Glutamatergic neuron (in vitro differentiated cells): Measurements from ENCODE around the gene AMER3. TPM values are rescaled to one million over a fixed set of nuclear protein-coding genes. Genes with fewer than 3 reads are reported as not detected.
A peak's percentile ranks its signal among the peaks of the same experiment; 100 is the strongest.

Experiments used
- DNase-seq: peaks from one replicate; pipeline ENCODE4 v3.0.0; 2022
- H3K27ac Mint-ChIP-seq: one replicate; pipeline ENCODE4 v1.8.0; 2020; ENCODE audit warnings: mild to moderate bottlenecking, mixed read lengths, inconsistent platforms; ENCODE audit not compliant: unreplicated experiment
- H3K27me3 Mint-ChIP-seq: one replicate; pipeline ENCODE4 v1.8.0; 2020; ENCODE audit warnings: mild to moderate bottlenecking, moderate library complexity, mixed read lengths, inconsistent platforms; ENCODE audit not compliant: unreplicated experiment
- H3K36me3 Mint-ChIP-seq: one replicate; pipeline ENCODE4 v1.8.0; 2020; ENCODE audit warnings: mild to moderate bottlenecking, mixed read lengths, inconsistent platforms; ENCODE audit not compliant: unreplicated experiment
- H3K4me1 Mint-ChIP-seq: one replicate; pipeline ENCODE4 v1.8.0; 2020; ENCODE audit warnings: mild to moderate bottlenecking, low read depth, mixed read lengths, inconsistent platforms; ENCODE audit not compliant: unreplicated experiment
- H3K4me3 Mint-ChIP-seq: one replicate; pipeline ENCODE4 v1.8.0; 2020; ENCODE audit warnings: mild to moderate bottlenecking, mixed read lengths, inconsistent platforms; ENCODE audit not compliant: unreplicated experiment
- H3K9me3 Mint-ChIP-seq: one replicate; pipeline ENCODE4 v1.8.0; 2020; ENCODE audit warnings: mild to moderate bottlenecking, moderate library complexity, mixed read lengths, inconsistent platforms; ENCODE audit not compliant: unreplicated experiment
- total RNA-seq: library from RNA; stranded (reverse); fragmentation: NEBNext Ultra II Directional; extraction: Animal tissue kit (Norgen Biotek cat#: 25700); gene quantifications from one replicate; pipeline ENCODE4 v1.2.1, GENCODE V29; 2021; ENCODE audit not compliant: unreplicated experiment
- TF ChIP-seq, protein P1 (sequence below): fragments of 200-600 bp; sonication (generic); IDR thresholded peaks from one replicate; pipeline ENCODE4 v1.5.0; 2021; ENCODE audit not compliant: partially characterized antibody, unreplicated experiment

The AMER3 gene
- total RNA-seq, 1 donor from 2014 or later: 20.6 TPM

DNA sequence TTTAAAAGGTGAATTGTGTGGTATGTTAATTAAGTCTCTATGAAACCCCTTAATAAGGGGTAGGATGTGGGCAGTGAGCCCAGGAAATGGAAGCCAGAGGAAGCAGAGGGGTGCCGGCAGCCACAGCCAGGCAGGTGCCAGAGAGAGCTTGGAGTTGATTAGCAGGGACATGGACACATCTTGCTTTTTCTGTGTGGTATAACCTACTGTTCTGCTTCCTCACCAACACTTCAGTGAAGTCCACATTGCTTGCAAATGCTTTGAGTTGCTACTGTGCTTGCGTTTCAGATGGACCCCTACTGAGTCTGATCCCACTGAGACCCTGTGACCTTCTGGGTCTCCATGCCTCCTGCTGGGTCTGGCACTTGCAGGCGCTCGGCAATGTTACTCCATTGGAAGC lies 51.0 kb downstream of the AMER3 start:
- TF ChIP-seq, protein P1, sequence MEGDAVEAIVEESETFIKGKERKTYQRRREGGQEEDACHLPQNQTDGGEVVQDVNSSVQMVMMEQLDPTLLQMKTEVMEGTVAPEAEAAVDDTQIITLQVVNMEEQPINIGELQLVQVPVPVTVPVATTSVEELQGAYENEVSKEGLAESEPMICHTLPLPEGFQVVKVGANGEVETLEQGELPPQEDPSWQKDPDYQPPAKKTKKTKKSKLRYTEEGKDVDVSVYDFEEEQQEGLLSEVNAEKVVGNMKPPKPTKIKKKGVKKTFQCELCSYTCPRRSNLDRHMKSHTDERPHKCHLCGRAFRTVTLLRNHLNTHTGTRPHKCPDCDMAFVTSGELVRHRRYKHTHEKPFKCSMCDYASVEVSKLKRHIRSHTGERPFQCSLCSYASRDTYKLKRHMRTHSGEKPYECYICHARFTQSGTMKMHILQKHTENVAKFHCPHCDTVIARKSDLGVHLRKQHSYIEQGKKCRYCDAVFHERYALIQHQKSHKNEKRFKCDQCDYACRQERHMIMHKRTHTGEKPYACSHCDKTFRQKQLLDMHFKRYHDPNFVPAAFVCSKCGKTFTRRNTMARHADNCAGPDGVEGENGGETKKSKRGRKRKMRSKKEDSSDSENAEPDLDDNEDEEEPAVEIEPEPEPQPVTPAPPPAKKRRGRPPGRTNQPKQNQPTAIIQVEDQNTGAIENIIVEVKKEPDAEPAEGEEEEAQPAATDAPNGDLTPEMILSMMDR: no peak
- Mint-ChIP-seq H3K4me1 (no peaks in the 10 kb centered on the region), H3K27ac (no peak overlapping the region), H3K9me3 (peaks cover 5% of the 10 kb centered on the region), H3K27me3 (peaks cover 4% of the 10 kb centered on the region), H3K4me3 (no peak overlapping the region), H3K36me3 (no peaks in the 10 kb centered on the region)
- no peak for DNase-seq

DNA sequence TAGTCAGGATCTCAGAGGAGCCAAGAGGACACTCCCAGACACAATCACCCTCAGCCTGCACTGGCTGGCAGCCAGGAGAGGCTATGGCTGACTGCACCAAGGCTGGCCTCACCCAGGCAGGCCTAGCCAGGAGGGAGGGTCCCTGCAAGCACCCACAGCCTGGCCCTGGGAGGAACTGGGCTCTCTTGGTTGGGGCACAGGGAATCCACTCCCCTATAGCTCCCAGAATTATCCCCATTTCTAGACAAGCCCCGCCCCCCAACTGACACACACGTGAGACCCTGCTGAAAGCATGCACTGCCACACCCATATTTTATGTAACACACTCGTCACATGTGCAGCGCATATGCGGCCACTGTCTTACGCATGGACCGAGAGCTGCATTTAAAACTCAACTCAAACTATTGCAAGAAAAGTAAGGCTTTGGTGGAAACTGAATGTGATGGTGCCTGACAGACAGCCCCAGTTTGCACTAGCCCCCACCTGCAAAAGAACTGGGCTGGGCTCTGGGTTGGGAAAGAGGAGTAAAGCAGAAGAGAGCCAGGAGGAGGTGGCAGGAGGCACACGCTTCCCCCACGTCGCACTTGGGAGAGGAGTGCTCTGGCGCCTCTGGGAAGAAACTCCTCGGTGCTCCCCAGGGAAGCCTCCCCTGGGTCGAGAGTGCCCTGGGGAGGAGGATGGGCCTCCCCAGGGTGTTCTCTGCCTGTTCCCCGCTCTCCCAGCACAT lies 52.5 kb downstream of the AMER3 start:
- Mint-ChIP-seq H3K9me3 (peaks cover 5% of the 10 kb centered on the region), H3K27ac (no peak overlapping the region), H3K4me3 (no peak overlapping the region), H3K4me1 (no peaks in the 10 kb centered on the region), H3K36me3 (no peaks in the 10 kb centered on the region), H3K27me3 (peaks cover 4% of the 10 kb centered on the region)
- no peak for DNase-seq
- TF ChIP-seq, protein P1: no peak

DNA sequence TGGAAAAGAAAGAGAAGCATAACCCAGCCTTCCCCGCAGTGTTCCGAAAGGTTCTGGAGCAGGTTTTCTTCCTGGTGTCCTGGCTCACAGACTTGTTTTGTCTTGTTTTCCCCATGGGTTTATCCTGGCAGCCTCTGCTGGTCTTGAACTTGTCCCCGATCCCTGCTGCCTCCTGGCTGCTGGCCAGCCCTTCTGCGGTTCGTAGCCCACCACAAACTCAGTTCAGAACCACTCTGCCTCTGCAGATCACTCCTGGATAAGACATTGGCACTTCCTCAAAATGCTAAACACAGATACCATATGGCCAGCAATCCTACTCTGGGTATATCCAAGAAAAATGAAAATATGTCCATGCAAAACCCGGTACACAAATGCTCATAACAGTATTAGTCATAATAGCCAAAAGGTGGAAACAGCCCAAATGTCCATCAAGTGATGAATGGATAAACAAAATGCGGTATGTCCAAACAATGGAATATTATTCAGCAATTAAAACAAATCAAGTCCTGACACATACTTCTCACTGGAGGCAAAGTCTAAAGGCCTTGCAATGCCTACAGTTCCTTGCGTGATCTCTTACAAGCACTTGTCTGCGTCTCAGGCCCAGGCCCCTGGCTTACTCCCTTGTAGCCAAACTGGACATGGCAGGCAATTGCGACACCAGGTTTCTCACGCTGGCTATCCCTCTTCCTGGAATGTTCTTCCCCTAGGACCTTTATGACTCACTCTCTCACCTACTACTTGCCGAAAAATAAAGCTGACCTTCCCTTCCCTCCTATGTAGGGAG lies 53.3 kb downstream of the AMER3 start:
- TF ChIP-seq, protein P1: no peak
- Mint-ChIP-seq H3K27me3 (peaks cover 4% of the 10 kb centered on the region), H3K9me3 (peaks cover 5% of the 10 kb centered on the region), H3K36me3 (no peaks in the 10 kb centered on the region), H3K27ac (no peak overlapping the region), H3K4me1 (no peaks in the 10 kb centered on the region), H3K4me3 (no peak overlapping the region)
- DNase-seq: no peak

DNA sequence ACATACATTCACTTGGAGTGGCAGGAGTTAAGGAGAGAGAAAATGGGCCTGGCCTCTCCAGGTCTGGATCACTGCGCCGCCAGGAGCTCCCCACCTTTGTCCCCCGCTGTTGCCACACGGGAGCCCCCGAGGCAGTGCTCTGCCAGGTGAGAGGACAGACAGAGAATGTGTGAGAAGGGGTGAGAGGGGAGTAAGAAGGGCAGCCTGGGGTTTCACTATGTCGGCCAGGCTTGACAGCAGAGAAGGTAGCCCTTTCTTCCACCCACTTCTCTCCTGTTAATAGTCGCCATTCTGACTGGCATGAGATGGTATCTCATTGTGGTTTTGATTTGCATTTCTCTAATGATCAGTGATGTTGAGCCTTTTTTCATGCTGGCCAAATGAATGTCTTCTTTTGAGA lies 55.1 kb downstream of the AMER3 start:
- TF ChIP-seq, protein P1: no peak
- Mint-ChIP-seq H3K4me1 (no peaks in the 10 kb centered on the region), H3K4me3 (no peak overlapping the region), H3K9me3 (peaks cover 10% of the 10 kb centered on the region), H3K36me3 (no peaks in the 10 kb centered on the region), H3K27ac (peak overlapping the region; percentile 48), H3K27me3 (peaks cover 4% of the 10 kb centered on the region)
- no peak for DNase-seq

DNA sequence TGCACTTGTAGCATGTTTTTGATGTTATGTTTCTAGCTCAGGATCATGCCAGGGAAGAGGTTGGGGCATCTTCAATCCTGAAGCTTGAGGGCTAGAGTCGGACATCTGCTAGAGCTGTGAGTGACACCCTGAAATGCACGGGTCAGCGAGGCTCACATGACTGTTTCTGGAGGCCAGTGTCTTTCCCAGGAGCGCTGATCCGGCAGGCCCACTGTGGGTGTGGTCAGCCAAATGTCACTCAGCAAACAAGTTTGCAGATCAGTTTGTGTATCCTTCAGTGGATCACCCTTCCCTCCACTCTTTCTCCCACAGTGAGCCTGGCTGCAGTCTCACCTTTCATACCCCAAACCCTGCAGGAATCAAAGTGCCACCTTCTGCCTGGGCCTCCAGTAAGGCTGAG lies 58.4 kb downstream of the AMER3 start:
- Mint-ChIP-seq H3K4me3 (no peak overlapping the region), H3K27ac (peak overlapping the region; percentile 12), H3K4me1 (peaks cover 2% of the 10 kb centered on the region), H3K36me3 (no peaks in the 10 kb centered on the region), H3K27me3 (peaks cover 2% of the 10 kb centered on the region), H3K9me3 (peaks cover 8% of the 10 kb centered on the region)
- TF ChIP-seq, protein P1: no peak
- no peak for DNase-seq
